OCI-LY7 (cell line): ENCODE data around the gene NDUFB1. TPM values are rescaled to one million over a fixed set of nuclear protein-coding genes. Genes with fewer than 3 reads are reported as not detected.

ENCODE experiments used
- total RNA-seq, 2 experiments: library from RNA; depleted of rRNA in 1 of 2; stranded (reverse); fragments of >200 nt in 1 of 2; shearing (Covaris generic) in 1 of 2; gene quantifications; 2 replicates each; pipeline ENCODE4 v1.2.3, GENCODE V29; 2014 to 2022

Gene NDUFB1
- total RNA-seq, 2 experiments from 2014 or later, result 129 to 230 TPM

Other genes starting within 250 kb of the NDUFB1 start
- 1.1 and 2.3 TPM in 2 replicates for gene FBLN5, start 174.0 kb downstream of the NDUFB1 start, total RNA-seq (2014; rRNA removed; shearing (Covaris generic))
- gene FBLN5, start 174.0 kb downstream of the NDUFB1 start, total RNA-seq (2022), result 0.74 and 0.91 TPM in 2 replicates
- gene TRIP11, start 81.6 kb downstream of the NDUFB1 start, total RNA-seq (2014; rRNA removed; shearing (Covaris generic)), result 11.8 and 15.1 TPM in 2 replicates
- gene TRIP11, start 81.6 kb downstream of the NDUFB1 start, total RNA-seq (2022), result 43.2 and 44.4 TPM in 2 replicates
- gene ATXN3, start 15.1 kb downstream of the NDUFB1 start, total RNA-seq (2014; rRNA removed; shearing (Covaris generic)), result 21.3 and 40.1 TPM in 2 replicates
- gene ATXN3, start 15.1 kb downstream of the NDUFB1 start, total RNA-seq (2022), result 24.6 and 31.7 TPM in 2 replicates
- gene CPSF2, start 263 bp upstream of the NDUFB1 start, total RNA-seq (2014; rRNA removed; shearing (Covaris generic)), result 40.0 and 46.8 TPM in 2 replicates
- 85.1 and 91.9 TPM in 2 replicates for gene CPSF2, start 263 bp upstream of the NDUFB1 start, total RNA-seq (2022)
- not detected in 2 replicates for gene SLC24A4, start 201.5 kb upstream of the NDUFB1 start, total RNA-seq (2014; rRNA removed; shearing (Covaris generic))
- gene SLC24A4, start 201.5 kb upstream of the NDUFB1 start, total RNA-seq (2022), result not detected in 2 replicates